GM12892 (cell line): ENCODE measurements around the gene SAP30BP.

Source experiments
- POLR2A ChIP-seq: IDR thresholded peaks from 2 replicates; pipeline ENCODE4 v1.6.1; 2011; ENCODE audit warnings: low read depth, low read length, control low read depth
- POLR2AphosphoS5 ChIP-seq: IDR thresholded peaks from 2 replicates; pipeline ENCODE4 v1.6.1; 2011; ENCODE audit warnings: low read depth, low read length, control low read depth

- TF ChIP-seq POLR2A, result no peak
- TF ChIP-seq POLR2AphosphoS5, result no peak
These were observed 687 bp downstream of the SAP30BP start for GRCh38 chr17:75667825-75668224.
